GM21825 (cell line): ENCODE measurements around the gene MKLN1.
"Not testable (repeated sequence)": the region's sequence is repeated elsewhere in the genome, so short reads cannot be mapped to it uniquely, and the experiment has no call there.

Experiments
- ATAC-seq: cut with Tn5 transposase; IDR thresholded peaks from one replicate; pipeline ENCODE4 v1.9.1; 2021; ENCODE audit warnings: mild to moderate bottlenecking, moderate library complexity; ENCODE audit not compliant: unreplicated experiment

MKLN1 gene

DNA sequence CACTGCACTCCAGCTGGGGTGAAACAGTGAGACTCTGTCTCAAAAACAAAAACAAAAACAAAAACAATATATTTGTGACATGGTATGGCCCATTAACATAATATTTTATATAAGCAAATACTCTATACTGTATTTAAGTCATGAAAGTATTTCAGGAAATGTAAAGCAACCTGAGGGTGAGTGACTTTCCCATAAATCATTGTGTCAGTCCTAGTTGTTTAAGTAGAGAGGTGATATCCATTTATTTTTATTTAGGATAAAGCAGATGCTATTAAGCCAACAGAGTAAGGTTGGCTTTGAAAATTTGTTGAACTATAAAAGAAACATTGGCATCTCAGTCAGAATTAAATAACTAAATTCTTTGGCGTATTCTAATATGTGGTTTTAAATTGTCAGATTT is 60.5 kb downstream of the MKLN1 start:
- ATAC-seq, result no peak

DNA sequence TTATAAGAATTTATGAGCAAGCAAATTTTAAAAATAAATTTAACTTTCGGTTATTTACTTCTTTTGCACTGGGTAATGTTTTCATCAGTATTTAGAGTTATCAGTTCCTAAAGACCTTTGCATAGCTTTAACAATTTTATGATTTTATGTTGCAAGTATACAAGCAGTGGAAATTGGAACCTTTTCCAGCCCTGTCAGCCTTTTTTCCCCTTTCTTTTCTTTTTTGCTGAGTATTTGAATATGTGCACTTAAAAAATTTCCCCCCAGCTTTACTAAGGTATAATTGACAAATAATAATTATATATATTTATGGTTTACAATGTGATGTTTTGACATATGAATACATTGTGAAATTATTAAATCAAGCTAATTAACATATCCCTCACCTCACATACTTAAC is 62.6 kb downstream of the MKLN1 start:
- ATAC-seq, result no peak

- ATAC-seq, result no peak
These were observed 63.5 kb downstream of the MKLN1 start for GRCh38 chr7:131391145-131391544.

- ATAC-seq, result no peak
These were observed 73.1 kb downstream of the MKLN1 start for GRCh38 chr7:131400681-131401176.

GRCh38 chr7:131401194-131401593 is 73.5 kb downstream of the MKLN1 start:
- ATAC-seq, result no peak

- ATAC-seq, result no peak
These were observed 75.6 kb downstream of the MKLN1 start for GRCh38 chr7:131403322-131403721.

- no peak for ATAC-seq
These were observed 76.7 kb downstream of the MKLN1 start for GRCh38 chr7:131404226-131404911.

GRCh38 chr7:131409129-131409766 is 81.6 kb downstream of the MKLN1 start:
- ATAC-seq, result no peak

DNA sequence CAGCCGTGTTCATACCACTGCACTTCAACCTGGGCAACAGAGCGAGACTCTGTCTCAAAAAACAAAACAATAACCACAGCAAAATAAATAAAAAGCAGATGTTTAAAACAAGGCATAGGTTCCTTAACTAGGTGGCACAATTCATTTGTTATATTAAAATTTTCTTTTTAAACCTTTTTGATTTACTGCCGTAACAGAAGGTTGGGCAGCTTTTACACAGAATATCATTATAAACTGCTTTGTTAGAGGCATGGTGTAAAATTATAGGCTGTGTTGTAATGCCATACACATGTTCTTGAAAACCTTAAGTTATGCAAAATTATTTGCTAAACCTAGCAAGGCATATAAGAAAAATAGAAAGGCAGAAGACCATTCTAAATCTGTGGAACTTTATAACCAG is 84.4 kb downstream of the MKLN1 start:
- ATAC-seq, result no peak

GRCh38 chr7:131413711-131414110 is 86.0 kb downstream of the MKLN1 start:
- ATAC-seq, result no peak

- peak; percentile 57 for ATAC-seq
These were observed 96.6 kb downstream of the MKLN1 start for GRCh38 chr7:131424219-131424822.

- ATAC-seq, result no peak
These were observed 98.3 kb downstream of the MKLN1 start for GRCh38 chr7:131425992-131426391.

DNA sequence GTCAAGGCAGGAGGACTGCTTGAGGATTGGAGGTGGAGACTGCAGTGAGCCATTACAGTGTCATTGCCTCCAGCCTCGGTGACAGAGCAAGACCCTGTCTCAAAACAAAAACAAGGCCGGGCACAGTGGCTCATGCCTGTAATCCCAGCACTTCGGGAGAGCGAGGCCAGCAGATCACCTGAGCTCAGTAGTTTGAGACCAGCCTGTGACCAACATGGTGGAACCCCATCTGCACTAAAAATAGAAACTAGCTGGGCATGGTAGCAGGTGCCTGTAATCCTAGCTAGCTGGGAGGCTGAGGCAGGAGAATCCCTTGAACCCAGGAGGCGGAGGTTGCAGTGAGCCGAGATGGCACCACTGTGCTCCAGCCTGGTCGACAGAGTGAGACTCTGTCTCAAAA is 103.2 kb downstream of the MKLN1 start:
- ATAC-seq, result not testable (repeated sequence)

GRCh38 chr7:131431289-131431688 is 103.6 kb downstream of the MKLN1 start:
- ATAC-seq, result no peak

- ATAC-seq, result no peak
These were observed 104.1 kb downstream of the MKLN1 start for GRCh38 chr7:131431756-131432155.

DNA sequence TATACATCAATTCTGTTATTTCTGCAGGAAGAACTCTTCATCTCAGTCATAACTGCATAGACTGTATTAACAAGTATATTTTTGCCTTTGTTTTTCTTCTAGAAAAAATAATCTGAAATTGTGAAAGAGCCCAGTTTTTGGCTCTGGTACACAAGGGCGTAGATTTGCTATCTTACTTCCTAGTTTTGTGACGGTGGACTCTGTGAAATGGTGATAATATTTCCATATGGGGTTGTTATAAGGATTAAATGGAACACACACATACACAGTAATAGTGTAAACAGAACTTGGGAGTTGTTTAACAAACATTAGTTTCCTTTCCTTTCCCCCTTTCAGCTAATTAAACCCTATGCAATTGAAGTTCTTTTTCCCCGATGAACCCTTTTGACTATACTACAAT is 108.7 kb downstream of the MKLN1 start:
- ATAC-seq, result no peak

- ATAC-seq, result no peak
These were observed 111.3 kb downstream of the MKLN1 start for GRCh38 chr7:131438969-131439368.

GRCh38 chr7:131443496-131443895 is 115.8 kb downstream of the MKLN1 start:
- ATAC-seq, result no peak

DNA sequence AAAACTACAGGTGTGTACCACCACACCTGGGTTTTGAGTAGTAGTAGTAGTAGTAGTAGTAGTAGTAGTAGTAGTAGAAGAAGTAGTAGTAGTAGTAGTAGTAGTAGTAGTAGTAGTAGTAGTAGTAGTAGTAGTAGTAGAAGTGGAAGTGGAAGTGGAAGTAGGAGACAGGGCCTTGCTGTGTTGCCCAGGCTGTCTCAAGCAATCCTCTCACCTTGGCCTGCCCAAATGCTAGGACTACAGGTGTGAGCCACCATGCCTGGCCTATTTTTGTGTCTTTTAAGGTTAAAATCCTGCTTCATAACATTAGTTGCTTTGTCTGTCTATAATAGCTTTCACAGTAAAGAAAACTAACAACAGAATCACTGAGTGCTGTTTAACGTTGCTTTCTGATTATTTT is 117.0 kb downstream of the MKLN1 start:
- ATAC-seq, result no peak

- no peak for ATAC-seq
These were observed 121.8 kb downstream of the MKLN1 start for GRCh38 chr7:131449373-131449902.

GRCh38 chr7:131454498-131454897 is 126.8 kb downstream of the MKLN1 start:
- no peak for ATAC-seq

DNA sequence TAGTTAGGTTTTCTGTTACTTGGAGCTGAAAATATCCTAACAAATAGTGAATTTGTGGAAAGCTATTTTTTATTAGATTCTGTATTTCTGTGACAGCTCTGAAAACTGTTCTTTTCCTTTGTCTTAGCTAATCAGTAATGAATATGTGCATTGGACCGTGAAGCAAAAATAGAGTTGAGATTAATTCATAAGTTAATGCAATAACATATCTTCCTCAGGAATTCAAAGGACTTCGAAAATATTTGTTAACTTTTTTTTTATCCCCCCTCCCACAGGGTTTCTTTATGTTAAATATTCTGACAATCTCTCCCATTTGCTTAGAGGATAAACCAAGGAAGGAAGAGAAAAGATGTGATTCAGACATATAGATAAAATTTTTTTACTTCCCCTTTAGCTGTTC is 127.3 kb downstream of the MKLN1 start:
- ATAC-seq, result no peak
